ENCODE data around the gene CCDC126.

- TF ChIP-seq CTCF (IDR thresholded peaks at IDR 0.05) (no peak), POLR2A (IDR thresholded peaks at IDR 0.05) (no peak)
These were observed 22.0 kb downstream of the CCDC126 start for GRCh38 chr7:23619141-23619540.
